Endothelial cell of umbilical vein (primary cell): ENCODE measurements around the gene CBLIF. TPM values are rescaled to one million over a fixed set of nuclear protein-coding genes. Genes with fewer than 3 reads are reported as not detected.

Source experiments
- BruUV-seq: library from RNA; stranded (reverse); fragments of 400-500 nt; replicated peaks from 2 replicates; lab custom pipeline; 2021; lab: Mats Ljungman, UMichigan
- CTCF ChIA-PET: fragments of 300-600, 350-600 bp; sonication (Branson Sonifier 250); formaldehyde crosslinking; loops from one replicate; lab custom pipeline; 2021; ENCODE audit warnings: antibody characterized with exemption, inconsistent platforms; lab: Charles Lee
- POLR2A ChIA-PET: fragments of 300-600, 350-600 bp; sonication (Branson Sonifier 250); formaldehyde crosslinking; loops from one replicate; lab custom pipeline; 2021; ENCODE audit warnings: antibody characterized with exemption, inconsistent platforms; lab: Charles Lee
- DNase-seq: peaks from one replicate; pipeline ENCODE4 v3.0.0-alpha.2; 2011; ENCODE audit warnings: low read depth, low spot score
- FAIRE-seq: peaks from 2 replicates; lab custom pipeline; 2011; peaks lifted over from hg19 to GRCh38; lab: Jason Lieb, UNC
- H2AFZ ChIP-seq: 2 replicates; pipeline ENCODE4 v1.6.0; 2012; ENCODE audit warnings: low read depth, low read length, control low read depth, inconsistent platforms
- H3K27ac ChIP-seq: 2 replicates; pipeline ENCODE4 v1.5.1; 2011; ENCODE audit warnings: low read depth, mild to moderate bottlenecking, control low read depth, low read length, moderate library complexity; ENCODE audit not compliant: insufficient read depth
- H3K27me3 ChIP-seq, 2 experiments: 2 replicates each; pipeline versions ENCODE4 v1.6.0 to v1.6.1; 2011; ENCODE audit warnings: low read length in 2 of 2, mixed read lengths in 1 of 2; ENCODE audit not compliant: control insufficient read depth in 2 of 2, insufficient read depth in 2 of 2
- H3K36me3 ChIP-seq, 2 experiments: 2 replicates in 1 of 2; 3 replicates in 1 of 2; pipeline ENCODE4 v1.5.1; 2011; ENCODE audit warnings: low read length in 2 of 2, mild to moderate bottlenecking in 1 of 2, moderate library complexity in 1 of 2; ENCODE audit not compliant: control insufficient read depth in 2 of 2, insufficient read depth in 2 of 2; ENCODE audit errors: extremely low read depth in 1 of 2
- H3K4me1 ChIP-seq: 3 replicates; pipeline ENCODE4 v1.5.1; 2011; ENCODE audit warnings: mild to moderate bottlenecking, low read length; ENCODE audit not compliant: control insufficient read depth, insufficient read depth; ENCODE audit errors: extremely low read depth
- H3K4me2 ChIP-seq: 2 replicates; pipeline ENCODE4 v1.6.1; 2011; ENCODE audit warnings: low read length, control low read depth, mixed read lengths; ENCODE audit not compliant: insufficient read depth
- H3K4me3 ChIP-seq, 3 experiments: fragments of 200-600 bp in 1 of 3; sonication (generic), shearing (Covaris generic) in 1 of 3; replicated peaks in 1 of 3; 2 replicates each; pipeline ENCODE4 v1.5.1; 2011 to 2016; ENCODE audit warnings: control low read depth in 3 of 3, low read length in 3 of 3, mild to moderate bottlenecking in 2 of 3, inconsistent platforms in 1 of 3, low read depth in 1 of 3, moderate library complexity in 1 of 3; ENCODE audit not compliant: insufficient read depth in 1 of 3
- H3K79me2 ChIP-seq: 2 replicates; pipeline ENCODE4 v1.6.0; 2012; ENCODE audit warnings: low read length, inconsistent platforms; ENCODE audit not compliant: control insufficient read depth, insufficient read depth
- H3K9ac ChIP-seq: replicated peaks from 2 replicates; pipeline ENCODE3; 2011; ENCODE audit warnings: low read length, control low read depth; ENCODE audit not compliant: insufficient read depth; ENCODE audit errors: extremely low read depth
- H3K9me1 ChIP-seq: replicated peaks from 3 replicates; pipeline ENCODE4 v1.6.0; 2011; ENCODE audit warnings: mild to moderate bottlenecking, low read length; ENCODE audit not compliant: control insufficient read depth, insufficient read depth; ENCODE audit errors: extremely low read depth
- H3K9me3 ChIP-seq: replicated peaks from 2 replicates; pipeline ENCODE4 v1.5.1; 2012; ENCODE audit warnings: low read length, inconsistent platforms; ENCODE audit not compliant: control insufficient read depth, insufficient read depth
- H4K20me1 ChIP-seq: replicated peaks from 2 replicates; pipeline ENCODE3; 2011; ENCODE audit warnings: mild to moderate bottlenecking, low read length; ENCODE audit not compliant: control insufficient read depth, insufficient read depth; ENCODE audit errors: extremely low read depth
- CTCF ChIP-seq, 2 donors: IDR thresholded peaks; 1 replicate in 1 of 2; 2 replicates in 1 of 2; pipeline ENCODE4 v1.5.1; 2011; ENCODE audit warnings: low read length in 2 of 2, mild to moderate bottlenecking in 2 of 2, moderate library complexity in 2 of 2, control low read depth in 1 of 2, inconsistent platforms in 1 of 2, low read depth in 1 of 2; ENCODE audit not compliant: insufficient read depth in 1 of 2; ENCODE audit errors: extremely low read depth in 1 of 2
- EZH2 ChIP-seq: IDR thresholded peaks from 2 replicates; pipeline ENCODE4 v1.6.1; 2012; ENCODE audit warnings: borderline replicate concordance, low read depth, mild to moderate bottlenecking, moderate library complexity, low read length, inconsistent platforms; ENCODE audit not compliant: severe bottlenecking
- FOS ChIP-seq: IDR thresholded peaks from 2 replicates; pipeline ENCODE4 v1.6.1; 2011; ENCODE audit warnings: mild to moderate bottlenecking, low read length, moderate library complexity, borderline replicate concordance; ENCODE audit not compliant: insufficient read depth
- GATA2 ChIP-seq: IDR thresholded peaks from 2 replicates; pipeline ENCODE4 v1.7.0; 2011; ENCODE audit warnings: low read depth, mild to moderate bottlenecking, moderate library complexity, mixed read lengths, low read length; ENCODE audit not compliant: insufficient read length, insufficient read depth
- JUN ChIP-seq: IDR thresholded peaks from 2 replicates; pipeline ENCODE4 v1.6.1; 2011; ENCODE audit warnings: borderline replicate concordance, low read depth; ENCODE audit not compliant: insufficient read length, insufficient read depth
- MAX ChIP-seq: IDR thresholded peaks from 2 replicates; pipeline ENCODE4 v1.6.1; 2011; ENCODE audit not compliant: insufficient read depth, insufficient read length
- MYC ChIP-seq: IDR thresholded peaks from one replicate; pipeline ENCODE4 v1.6.1; 2011; ENCODE audit warnings: mild to moderate bottlenecking, low read depth, low read length
- POLR2A ChIP-seq: IDR thresholded peaks from 2 replicates; pipeline ENCODE4 v1.6.1; 2012; ENCODE audit warnings: low read depth, mild to moderate bottlenecking, control low read depth, low read length
- POLR2AphosphoS5 ChIP-seq: IDR thresholded peaks from 2 replicates; pipeline ENCODE4 v1.6.1; 2012; ENCODE audit warnings: low read depth, mild to moderate bottlenecking, control low read depth, low read length, moderate library complexity; ENCODE audit not compliant: insufficient read depth
- dilution Hi-C: fragments of 300-500 bp; cut with MboI; formaldehyde crosslinking; loops from one replicate; pipeline ENCODE4 v1.15.0; 2019; ENCODE audit warnings: low sequenced_read_pairs; ENCODE audit not compliant: extremely low pct_ligation_motif_present
- intact Hi-C: fragments of 100-400 bp; cut with micrococcal nuclease; formaldehyde crosslinking; loops from one replicate; pipeline ENCODE4 v1.10.0; 2022
- polyA plus RNA-seq, 4 experiments: library from polyadenylated mRNA; depleted of rRNA in 3 of 4; stranded (reverse) in 3 of 4; unstranded in 1 of 4; fragments of >200 nt; gene quantifications; 2 replicates each; pipeline versions ENCODE4 v1.2.1 to v1.2.3, GENCODE V29; 2011 to 2012; ENCODE audit warnings: missing spikeins in 1 of 4
- total RNA-seq: library from RNA; stranded (reverse); gene quantifications from 2 replicates; pipeline ENCODE4 v1.2.3, GENCODE V29; 2021

CBLIF gene
- total and polyA plus RNA-seq, 2 donors (not counting 3 experiments of a cell fraction or from before 2014, with no cell fraction given), result not detected

DNA sequence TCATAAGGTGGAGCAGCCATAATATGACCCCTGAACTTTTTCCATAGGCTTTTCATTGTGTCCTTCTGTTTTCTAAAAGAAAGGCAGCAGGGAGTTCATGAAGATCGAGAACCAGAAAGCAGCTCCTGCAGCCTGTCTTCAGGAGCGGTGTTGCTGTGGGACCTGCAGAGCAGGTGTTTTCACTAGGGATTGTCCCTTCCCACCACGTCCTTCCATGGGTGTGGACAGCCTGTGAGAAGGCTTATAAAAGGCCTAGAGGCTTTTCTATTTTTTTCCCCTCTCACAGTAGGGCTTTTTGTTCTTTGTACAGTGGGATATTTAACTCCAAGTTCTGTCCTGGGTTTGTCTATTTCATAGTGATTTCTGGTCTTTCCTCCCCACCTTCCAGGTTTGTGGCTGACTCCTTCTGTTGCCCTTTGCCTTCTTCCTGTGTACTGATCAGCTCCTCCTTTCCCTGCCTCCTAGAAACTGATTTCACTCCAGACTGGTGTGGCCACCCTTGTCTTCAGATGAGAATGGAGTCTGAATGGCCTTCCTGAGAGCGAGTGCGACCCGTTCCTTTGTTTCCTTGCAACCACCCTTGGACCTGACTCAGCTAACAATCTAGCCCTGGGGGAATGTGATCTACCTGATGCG lies 44.8 kb downstream of the CBLIF start:
- BruUV-seq, result no TSS peak
- no peaks in the 10 kb centered on the region for H3K79me2 ChIP-seq
- ChIA-PET CTCF (interaction anchor here (0.6 to 5.0 kb wide), 9 partner anchors 14 to 186 kb away, joined by 3 to 120 read pairs (median 12); partner anchors contain the start of genes PATL1 and STX3), POLR2A (interaction anchor here (1.6 kb wide), 1 partner anchor 45 kb away, joined by 4 read pairs; the partner anchor contains the start of gene STX3)
- H2AFZ ChIP-seq, result no peak overlapping the region
- H3K27ac ChIP-seq, result no peak overlapping the region
- FAIRE-seq (no peak), DNase-seq (no peak)
- H3K36me3 ChIP-seq, result peaks cover 12 to 36% of the 10 kb centered on the region in 2 experiments
- no peak overlapping the region for H3K4me2 ChIP-seq
- TF ChIP-seq CTCF (IDR thresholded peaks at IDR 0.05; ENCODE audit: extremely low read depth in 1 of 2, insufficient read depth in 1 of 2, low read depth in 1 of 2, low read length in 2 of 2) (no peak), JUN (no peak), FOS (no peak), POLR2AphosphoS5 (no peak), POLR2A (no peak), MYC (no peak), GATA2 (no peak), EZH2 (no peak), MAX (no peak)
- H3K9me3 ChIP-seq, result no peaks in the 10 kb centered on the region
- intact Hi-C loops, result loop anchor here (5.0 kb wide), 1 partner anchor 248 kb away; no protein-coding TSS in a partner anchor
- H4K20me1 ChIP-seq, result no peaks in the 10 kb centered on the region
- no peak overlapping the region for H3K9ac ChIP-seq
- no peaks in the 10 kb centered on the region for H3K9me1 ChIP-seq
- H3K4me1 ChIP-seq, result peaks cover 9% of the 10 kb centered on the region
- dilution Hi-C loops, result no loop called here
- no peaks in the 10 kb centered on the region for H3K27me3 ChIP-seq
- no peak overlapping the region for H3K4me3 ChIP-seq
